ENCODE data around the gene FBLN1. TPM values are rescaled to one million over a fixed set of nuclear protein-coding genes. Genes with fewer than 3 reads are reported as not detected.

Gene FBLN1
- total and polyA plus RNA-seq, 2 of the 13 experiments (the other 11 are each of a cell fraction or from before 2014, with no cell fraction given) = 37.3 to 103 TPM

DNA sequence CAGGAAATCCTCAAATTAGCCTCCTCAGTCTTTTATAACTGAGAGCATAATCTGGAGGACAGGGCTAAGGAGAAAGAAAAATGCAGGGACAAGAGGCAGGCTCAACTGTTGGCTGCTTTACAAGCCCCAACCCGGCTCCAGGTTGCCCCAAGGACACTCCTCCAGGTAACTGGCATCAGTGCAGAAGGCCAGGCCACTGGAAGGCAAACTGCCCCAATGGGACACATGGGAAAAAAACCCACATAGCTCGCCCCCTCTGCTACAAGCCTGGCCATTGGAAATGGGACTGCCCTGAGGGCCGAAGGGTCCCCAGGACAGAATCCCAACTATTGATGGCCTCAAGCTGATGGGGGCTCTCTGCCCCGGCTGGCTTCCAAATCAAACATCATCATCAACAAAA, 17.9 kb upstream of the FBLN1 start:
- FAIRE-seq = no peak
- Histone ChIP-seq H3K4me2 (ENCODE audit: low read depth, low read length) (peak overlapping the region; percentile 73), H3K36me3 (replicated peaks in 1 of 2; ENCODE audit: control insufficient read depth in 1 of 2, insufficient read depth in 2 of 2, low read length in 2 of 2) (no peaks in the 10 kb centered on the region), H3K27me3 (ENCODE audit: control insufficient read depth in 1 of 2, insufficient read depth in 2 of 2, low read length in 2 of 2) (no peaks in the 10 kb centered on the region), H3K9me3 (ENCODE audit: low read length) (peaks cover 12% of the 10 kb centered on the region), H3K9ac (ENCODE audit: insufficient read depth, low read depth, low read length) (no peak overlapping the region), H3K4me3 (replicated peaks in 1 of 3; ENCODE audit: insufficient read depth in 1 of 3, low read depth in 2 of 3, low read length in 3 of 3) (no peak overlapping the region; a peak in 2 of 6 replicates), H3K79me2 (ENCODE audit: insufficient read depth, low read length) (no peaks in the 10 kb centered on the region), H3K4me1 (ENCODE audit: insufficient read depth, low read length) (peaks cover 53% of the 10 kb centered on the region), H2AFZ (ENCODE audit: low read length) (no peak overlapping the region), H3K27ac (ENCODE audit: extremely low read length, insufficient read depth, low read length) (peak overlapping the region; percentile 68), H4K20me1 (ENCODE audit: insufficient read depth, low read length) (no peaks in the 10 kb centered on the region)
- ChIA-PET POLR2A (interaction anchor here (0.6 to 1.8 kb wide), 11 partner anchors 14 to 239 kb away, joined by 3 to 7 read pairs (median 3); no protein-coding TSS in a partner anchor), CTCF (ENCODE audit: low intra/inter-chr PET ratio, low total read pairs) (no interaction called here)
- TF ChIP-seq, protein P1, sequence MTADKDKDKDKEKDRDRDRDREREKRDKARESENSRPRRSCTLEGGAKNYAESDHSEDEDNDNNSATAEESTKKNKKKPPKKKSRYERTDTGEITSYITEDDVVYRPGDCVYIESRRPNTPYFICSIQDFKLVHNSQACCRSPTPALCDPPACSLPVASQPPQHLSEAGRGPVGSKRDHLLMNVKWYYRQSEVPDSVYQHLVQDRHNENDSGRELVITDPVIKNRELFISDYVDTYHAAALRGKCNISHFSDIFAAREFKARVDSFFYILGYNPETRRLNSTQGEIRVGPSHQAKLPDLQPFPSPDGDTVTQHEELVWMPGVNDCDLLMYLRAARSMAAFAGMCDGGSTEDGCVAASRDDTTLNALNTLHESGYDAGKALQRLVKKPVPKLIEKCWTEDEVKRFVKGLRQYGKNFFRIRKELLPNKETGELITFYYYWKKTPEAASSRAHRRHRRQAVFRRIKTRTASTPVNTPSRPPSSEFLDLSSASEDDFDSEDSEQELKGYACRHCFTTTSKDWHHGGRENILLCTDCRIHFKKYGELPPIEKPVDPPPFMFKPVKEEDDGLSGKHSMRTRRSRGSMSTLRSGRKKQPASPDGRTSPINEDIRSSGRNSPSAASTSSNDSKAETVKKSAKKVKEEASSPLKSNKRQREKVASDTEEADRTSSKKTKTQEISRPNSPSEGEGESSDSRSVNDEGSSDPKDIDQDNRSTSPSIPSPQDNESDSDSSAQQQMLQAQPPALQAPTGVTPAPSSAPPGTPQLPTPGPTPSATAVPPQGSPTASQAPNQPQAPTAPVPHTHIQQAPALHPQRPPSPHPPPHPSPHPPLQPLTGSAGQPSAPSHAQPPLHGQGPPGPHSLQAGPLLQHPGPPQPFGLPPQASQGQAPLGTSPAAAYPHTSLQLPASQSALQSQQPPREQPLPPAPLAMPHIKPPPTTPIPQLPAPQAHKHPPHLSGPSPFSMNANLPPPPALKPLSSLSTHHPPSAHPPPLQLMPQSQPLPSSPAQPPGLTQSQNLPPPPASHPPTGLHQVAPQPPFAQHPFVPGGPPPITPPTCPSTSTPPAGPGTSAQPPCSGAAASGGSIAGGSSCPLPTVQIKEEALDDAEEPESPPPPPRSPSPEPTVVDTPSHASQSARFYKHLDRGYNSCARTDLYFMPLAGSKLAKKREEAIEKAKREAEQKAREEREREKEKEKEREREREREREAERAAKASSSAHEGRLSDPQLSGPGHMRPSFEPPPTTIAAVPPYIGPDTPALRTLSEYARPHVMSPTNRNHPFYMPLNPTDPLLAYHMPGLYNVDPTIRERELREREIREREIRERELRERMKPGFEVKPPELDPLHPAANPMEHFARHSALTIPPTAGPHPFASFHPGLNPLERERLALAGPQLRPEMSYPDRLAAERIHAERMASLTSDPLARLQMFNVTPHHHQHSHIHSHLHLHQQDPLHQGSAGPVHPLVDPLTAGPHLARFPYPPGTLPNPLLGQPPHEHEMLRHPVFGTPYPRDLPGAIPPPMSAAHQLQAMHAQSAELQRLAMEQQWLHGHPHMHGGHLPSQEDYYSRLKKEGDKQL (CRISPR knock-in tag; IDR thresholded peaks at IDR 0.05; ENCODE audit: low read depth) = no peak
- TF ChIP-seq ZNF776 (CRISPR knock-in tag; IDR thresholded peaks at IDR 0.05) = no peak
- TF ChIP-seq, protein P2, sequence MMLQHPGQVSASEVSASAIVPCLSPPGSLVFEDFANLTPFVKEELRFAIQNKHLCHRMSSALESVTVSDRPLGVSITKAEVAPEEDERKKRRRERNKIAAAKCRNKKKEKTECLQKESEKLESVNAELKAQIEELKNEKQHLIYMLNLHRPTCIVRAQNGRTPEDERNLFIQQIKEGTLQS (CRISPR knock-in tag; IDR thresholded peaks at IDR 0.05) = no peak
- 38% methylated on average over 4 of the region's 4 CpGs for WGBS (ENCODE audit: low lambda C conversion rate)
- BruUV-seq (replicated peaks) = TSS peak; percentile 96
- no peak for DNase-seq (ENCODE audit: low spot score)
- peak; percentile 36 for ATAC-seq
- in situ Hi-C loops (cut with HindIII; ENCODE audit: extremely low pct_ligation_motif_present, low pct_unique_long_range_greater_than_20kb) (no loop called here), intact Hi-C loops (cut with micrococcal nuclease; ENCODE audit: unreplicated experiment) (loop anchor here (5.0 kb wide), 1 partner anchor 42 kb away; no protein-coding TSS in a partner anchor)

Measured in HepG2 (cell line).